Prostate gland (tissue), 2 donors: ENCODE data around the gene KCNT1.

Experiments
- CTCF ChIP-seq, 4 experiments: fragments of 200-600 bp in 2 of 4; fragments of 450-650 bp in 2 of 4; sonication (generic) in 2 of 4; IDR thresholded peaks; 1 replicate in 3 of 4; 2 replicates in 1 of 4; pipeline ENCODE4 v1.5.1; 2016 to 2019; ENCODE audit warnings: antibody characterized with exemption in 4 of 4, mild to moderate bottlenecking in 2 of 4, moderate library complexity in 2 of 4
- POLR2A ChIP-seq: fragments of 450-650 bp; IDR thresholded peaks from one replicate; pipeline ENCODE4 v1.6.1; 2016; ENCODE audit warnings: antibody characterized with exemption, mild to moderate bottlenecking
- POLR2AphosphoS5 ChIP-seq: sonication (generic); formaldehyde crosslinking; IDR thresholded peaks from one replicate; pipeline ENCODE4 v1.6.1; 2017; ENCODE audit warnings: antibody characterized with exemption

GRCh38 chr9:135785013-135785575 is 83.1 kb downstream of the KCNT1 start:
- TF ChIP-seq CTCF (IDR thresholded peaks at IDR 0.05) (no peak), POLR2AphosphoS5 (no peak), POLR2A (no peak)
